K562 (cell line): ENCODE results near the gene LLGL1. TPM values are rescaled to one million over a fixed set of nuclear protein-coding genes. Genes with fewer than 3 reads are reported as not detected.

Source experiments
- ATAC-seq: fragments of 200-7000 bp; cut with Tn5 transposase; 3 replicates; pipeline ENCODE4 v1.9.1; 2020; ENCODE audit warnings: moderate library complexity
- BruUV-seq: library from RNA; stranded (reverse); fragments of 400-500 nt; replicated peaks from 2 replicates; lab custom pipeline; 2021; lab: Mats Ljungman, UMichigan
- CTCF ChIA-PET: fragments of 300-600 bp; formaldehyde crosslinking; extraction: SDS; loops from one replicate; lab custom pipeline; 2021; ENCODE audit warnings: low intra/inter-chr PET ratio; lab: Yijun Ruan, JAX
- POLR2A ChIA-PET: fragments of 300-600, 350-650 bp; sonication (Branson Sonifier 250); formaldehyde crosslinking; extraction: SDS; loops from one replicate; lab custom pipeline; 2021; ENCODE audit warnings: antibody characterized with exemption, inconsistent platforms; lab: Yijun Ruan, JAX
- DNase-seq, 4 experiments: peaks; one replicate each; pipeline versions ENCODE4 v3.0.0 to v3.0.0-alpha.2; 2011 to 2018; ENCODE audit warnings: low spot score in 3 of 4, mixed read lengths in 3 of 4; ENCODE audit errors: extremely low read depth in 1 of 4
- FAIRE-seq: peaks from 2 replicates; lab custom pipeline; 2011; peaks lifted over from hg19 to GRCh38; lab: Jason Lieb, UNC
- H2AFZ ChIP-seq: 2 replicates; pipeline ENCODE4 v1.6.0; 2011; ENCODE audit warnings: low read depth, low read length, control low read depth, inconsistent platforms
- H3K27ac ChIP-seq: fragments of 200-600 bp; 3 replicates; pipeline ENCODE4 v1.8.0; 2011; ENCODE audit warnings: low read depth, mild to moderate bottlenecking, control low read depth, inconsistent platforms, low read length, moderate library complexity, mixed read lengths; ENCODE audit errors: extremely low read depth
- H3K27me3 ChIP-seq, 2 experiments: fragments of 300-600 bp in 1 of 2; 2 replicates in 1 of 2; 3 replicates in 1 of 2; pipeline versions ENCODE4 v1.6.0 to v1.8.0; 2011; ENCODE audit warnings: inconsistent platforms in 2 of 2, low read length in 2 of 2, mild to moderate bottlenecking in 1 of 2, mixed read lengths in 1 of 2, moderate library complexity in 1 of 2; ENCODE audit not compliant: control insufficient read depth in 2 of 2, insufficient read depth in 2 of 2
- H3K36me3 ChIP-seq: fragments of 300-600 bp; 3 replicates; pipeline ENCODE4 v1.8.0; 2011; ENCODE audit warnings: mild to moderate bottlenecking, low read length, inconsistent platforms; ENCODE audit not compliant: control insufficient read depth, insufficient read depth
- H3K4me1 ChIP-seq, 2 experiments: fragments of 200-600 bp in 1 of 2; replicated peaks in 1 of 2; 2 replicates in 1 of 2; 3 replicates in 1 of 2; pipeline versions ENCODE4 v1.5.1 to v1.8.0; 2011; ENCODE audit warnings: inconsistent platforms in 2 of 2, low read length in 2 of 2, mild to moderate bottlenecking in 1 of 2, mixed read lengths in 1 of 2, moderate library complexity in 1 of 2; ENCODE audit not compliant: control insufficient read depth in 2 of 2, insufficient read depth in 2 of 2
- H3K4me2 ChIP-seq: 2 replicates; pipeline ENCODE4 v1.6.1; 2011; ENCODE audit warnings: low read length, control low read depth, inconsistent platforms, mixed read lengths; ENCODE audit not compliant: insufficient read depth
- H3K4me3 ChIP-seq: fragments of 200-600 bp; sonication (generic), shearing (Covaris generic); 2 replicates; pipeline ENCODE4 v1.5.1; 2016; ENCODE audit warnings: control low read depth, inconsistent platforms
- H3K79me2 ChIP-seq: fragments of 200-600 bp; 3 replicates; pipeline ENCODE4 v1.8.0; 2011; ENCODE audit warnings: low read length, inconsistent platforms; ENCODE audit not compliant: control insufficient read depth, insufficient read depth
- H3K9ac ChIP-seq, 2 experiments: 2 replicates each; pipeline versions ENCODE4 v1.6.0 to v1.6.1; 2011; ENCODE audit warnings: low read depth in 2 of 2, low read length in 2 of 2, control low read depth in 1 of 2, inconsistent platforms in 1 of 2, mild to moderate bottlenecking in 1 of 2, mixed read lengths in 1 of 2; ENCODE audit not compliant: insufficient read depth in 1 of 2
- H3K9me1 ChIP-seq: one replicate; pipeline ENCODE4 v1.6.0; 2011; ENCODE audit warnings: inconsistent platforms, mild to moderate bottlenecking, low read length, moderate library complexity; ENCODE audit not compliant: control insufficient read depth, insufficient read depth
- H3K9me3 ChIP-seq: replicated peaks from 2 replicates; pipeline ENCODE4 v1.5.1; 2011; ENCODE audit warnings: low read depth, low read length, inconsistent platforms; ENCODE audit not compliant: control insufficient read depth, insufficient read depth
- H4K20me1 ChIP-seq: replicated peaks from 2 replicates; pipeline ENCODE4 v1.6.1; 2011; ENCODE audit warnings: low read length, inconsistent platforms, mixed read lengths; ENCODE audit not compliant: control insufficient read depth, insufficient read depth
- CHCHD3 ChIP-seq: fragments of 250-450 bp; sonication (Bioruptor Pico); IDR thresholded peaks from 2 replicates; pipeline ENCODE4 v2.1.2; 2022; ENCODE audit warnings: mild to moderate bottlenecking
- E2F6 ChIP-seq, 2 experiments: IDR thresholded peaks; 2 replicates each; pipeline ENCODE4 v1.6.1; 2011; ENCODE audit warnings: borderline replicate concordance in 1 of 2, control low read depth in 1 of 2, low read depth in 1 of 2, low read length in 1 of 2, mild to moderate bottlenecking in 1 of 2, mixed read lengths in 1 of 2, moderate library complexity in 1 of 2; ENCODE audit not compliant: insufficient read depth in 1 of 2, insufficient read length in 1 of 2, poor library complexity in 1 of 2, severe bottlenecking in 1 of 2; ENCODE audit errors: extremely low read depth in 1 of 2
- HBP1 ChIP-seq: fragments of 450-650 bp; formaldehyde crosslinking; IDR thresholded peaks from 2 replicates; pipeline ENCODE4 v1.4.0; 2022; ENCODE audit warnings: missing genetic modification characterization
- MAFK ChIP-seq: IDR thresholded peaks from 2 replicates; pipeline ENCODE4 v1.6.1; 2011; ENCODE audit warnings: low read length, improper control_type of control experiment
- MCM7 ChIP-seq, 2 experiments: fragments of 450-650 bp; IDR thresholded peaks; 2 replicates each; pipeline ENCODE4 v1.6.1; 2016 to 2018
- TAL1 ChIP-seq: fragments of 450-650 bp; IDR thresholded peaks from 2 replicates; pipeline ENCODE4 v1.6.1; 2016; ENCODE audit warnings: mild to moderate bottlenecking
- ZNF274 ChIP-seq: IDR thresholded peaks from 2 replicates; pipeline ENCODE4 v1.6.1; 2011; ENCODE audit warnings: low read depth, mild to moderate bottlenecking, low read length, moderate library complexity, borderline replicate concordance
- ZNF3 ChIP-seq: fragments of 250-450 bp; sonication (Bioruptor Pico); IDR thresholded peaks from 2 replicates; pipeline ENCODE4 v1.5.0; 2021; ENCODE audit warnings: mild to moderate bottlenecking, moderate library complexity
- ZNF316 ChIP-seq: fragments of 450-650 bp; IDR thresholded peaks from 2 replicates; pipeline ENCODE4 v1.6.1; 2016
- ZNF41 ChIP-seq: fragments of 250-450 bp; sonication (Bioruptor Pico); conservative IDR thresholded peaks from 2 replicates; pipeline ENCODE4 v1.4.0; 2020; ENCODE audit warnings: mild to moderate bottlenecking
- ZNF561 ChIP-seq: fragments of 450-650 bp; formaldehyde crosslinking; conservative IDR thresholded peaks from 2 replicates; pipeline ENCODE4 v1.4.0; 2020; ENCODE audit warnings: mild to moderate bottlenecking, moderate library complexity
- ZNF668 ChIP-seq: fragments of 250-450 bp; sonication (Bioruptor Pico); IDR thresholded peaks from 2 replicates; pipeline ENCODE4 v1.8.0; 2022; ENCODE audit warnings: mild to moderate bottlenecking, inconsistent platforms
- WGBS: fragments of 100-300 bp; shearing (Covaris generic); methylation state at CpG from one replicate; pipeline ENCODE4 v1.1.6; 2016; ENCODE audit warnings: low coverage, mixed read lengths; ENCODE audit not compliant: insufficient coverage; ENCODE audit errors: missing lambda C conversion rate; 5-methylcytosine and 5-hydroxymethylcytosine counted together
- in situ Hi-C: fragments of 300-500 bp; cut with MboI; formaldehyde crosslinking; loops from 4 replicates; pipeline ENCODE4 v1.15.0; 2018; ENCODE audit warnings: inconsistent platforms, mixed read lengths
- intact Hi-C: fragments of 100-400 bp; cut with micrococcal nuclease; formaldehyde crosslinking; loops from 2 replicates; pipeline ENCODE4 v1.14.2; 2022
- polyA plus RNA-seq, 8 experiments: library from polyadenylated mRNA; depleted of rRNA in 4 of 8; stranded (reverse) in 5 of 8; unstranded in 3 of 8; fragments of >200 nt; fragmentation: Nextera tagmentation in 2 of 8; fragmentation: Illumina TruSeq in 1 of 8; extraction: Ambion mirVana in 2 of 8; extraction: Trizol in 1 of 8; gene quantifications; 2 replicates each; pipeline versions ENCODE4 v1.2.1 to v1.2.3, GENCODE V29; 2011 to 2014; ENCODE audit warnings: inconsistent platforms in 1 of 8, missing spikeins in 1 of 8
- total RNA-seq, 7 experiments: library from RNA; depleted of rRNA in 6 of 7; stranded (reverse); fragments of >200 nt in 6 of 7; fragmentation: Illumina TruSeq in 2 of 7; extraction: Trizol in 2 of 7; gene quantifications; 2 replicates each; pipeline versions ENCODE4 v1.2.1 to v1.2.3, GENCODE V29; 2011 to 2021; ENCODE audit warnings: low replicate concordance in 1 of 7
- TF ChIP-seq, protein P1 (sequence below): fragments of 450-650 bp; IDR thresholded peaks from 2 replicates; pipeline ENCODE4 v1.6.1; 2016; ENCODE audit warnings: low read depth, mild to moderate bottlenecking, moderate library complexity
- TF ChIP-seq, protein P2 (sequence below): sonication (generic); formaldehyde crosslinking; IDR thresholded peaks from 2 replicates; pipeline ENCODE4 v1.8.1; 2023; ENCODE audit warnings: mild to moderate bottlenecking, missing genetic modification reagents

Gene LLGL1
- total and polyA plus RNA-seq, 9 of the 15 experiments (the other 6 are each of a cell fraction or from before 2014, with no cell fraction given), result 0.11 to 12.9 (median 5.3) TPM; not detected in 1

GRCh38 chr17:18203308-18203707 lies 22.1 kb upstream of the LLGL1 start (continued):
- no peak for TF ChIP-seq ZNF274
- TF ChIP-seq, protein P1, sequence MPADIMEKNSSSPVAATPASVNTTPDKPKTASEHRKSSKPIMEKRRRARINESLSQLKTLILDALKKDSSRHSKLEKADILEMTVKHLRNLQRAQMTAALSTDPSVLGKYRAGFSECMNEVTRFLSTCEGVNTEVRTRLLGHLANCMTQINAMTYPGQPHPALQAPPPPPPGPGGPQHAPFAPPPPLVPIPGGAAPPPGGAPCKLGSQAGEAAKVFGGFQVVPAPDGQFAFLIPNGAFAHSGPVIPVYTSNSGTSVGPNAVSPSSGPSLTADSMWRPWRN, result no peak

GRCh38 chr17:18205861-18206260 lies 19.6 kb upstream of the LLGL1 start:
- peaks cover 11% of the 10 kb centered on the region for H3K79me2 ChIP-seq
- 100% methylated on average over 2 of the region's 2 CpGs for WGBS
- no peak for ATAC-seq
- TF ChIP-seq, protein P2, sequence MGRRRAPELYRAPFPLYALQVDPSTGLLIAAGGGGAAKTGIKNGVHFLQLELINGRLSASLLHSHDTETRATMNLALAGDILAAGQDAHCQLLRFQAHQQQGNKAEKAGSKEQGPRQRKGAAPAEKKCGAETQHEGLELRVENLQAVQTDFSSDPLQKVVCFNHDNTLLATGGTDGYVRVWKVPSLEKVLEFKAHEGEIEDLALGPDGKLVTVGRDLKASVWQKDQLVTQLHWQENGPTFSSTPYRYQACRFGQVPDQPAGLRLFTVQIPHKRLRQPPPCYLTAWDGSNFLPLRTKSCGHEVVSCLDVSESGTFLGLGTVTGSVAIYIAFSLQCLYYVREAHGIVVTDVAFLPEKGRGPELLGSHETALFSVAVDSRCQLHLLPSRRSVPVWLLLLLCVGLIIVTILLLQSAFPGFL (CRISPR knock-in tag), result no peak
- TF ChIP-seq ZNF668 (CRISPR knock-in tag) (no peak), E2F6 (IDR thresholded peaks at IDR 0.05; ENCODE audit: borderline replicate concordance in 1 of 2, extremely low read depth in 1 of 2, insufficient read depth in 1 of 2, insufficient read length in 1 of 2, low read depth in 1 of 2, low read length in 1 of 2, poor library complexity in 1 of 2, severe bottlenecking in 1 of 2) (no peak), ZNF41 (CRISPR knock-in tag) (no peak), TAL1 (no peak), MCM7 (IDR thresholded peaks at IDR 0.05) (no peak), ZNF316 (no peak), ZNF561 (CRISPR knock-in tag) (no peak), HBP1 (CRISPR knock-in tag) (no peak), MAFK (no peak), CHCHD3 (CRISPR knock-in tag) (no peak), ZNF3 (CRISPR knock-in tag) (no peak)
- TF ChIP-seq, all 486 proteins: peak for 0
- peaks cover 14% of the 10 kb centered on the region for H4K20me1 ChIP-seq
- H3K36me3 ChIP-seq, result peaks cover 72% of the 10 kb centered on the region; the same call in 2 of the 3 replicates
- POLR2A ChIA-PET, result interaction anchor here (1.2 kb wide), 1 partner anchor 12 kb away, joined by 3 read pairs; no protein-coding TSS in a partner anchor
- no peak for FAIRE-seq
- no peak overlapping the region for H3K4me3 ChIP-seq
- in situ Hi-C loops, result loop anchor here (25.0 kb wide), 1 partner anchor 356 kb away; no protein-coding TSS in a partner anchor
- H3K4me2 ChIP-seq, result no peak overlapping the region
- H3K9ac ChIP-seq, result no peak overlapping the region
- no peaks in the 10 kb centered on the region; a peak in 1 of 5 replicates for H3K4me1 ChIP-seq
- CTCF ChIA-PET, result no interaction called here
- H3K9me1 ChIP-seq, result peaks cover 3% of the 10 kb centered on the region
- intact Hi-C loops, result no loop called here
- H3K27ac ChIP-seq, result no peak overlapping the region
- BruUV-seq, result no TSS peak
- no peaks in the 10 kb centered on the region for H3K27me3 ChIP-seq
- DNase-seq, result no peak
- H3K9me3 ChIP-seq, result no peaks in the 10 kb centered on the region
- no peak overlapping the region for H2AFZ ChIP-seq
